Measurements from ENCODE around the gene PTCH1.

DNA sequence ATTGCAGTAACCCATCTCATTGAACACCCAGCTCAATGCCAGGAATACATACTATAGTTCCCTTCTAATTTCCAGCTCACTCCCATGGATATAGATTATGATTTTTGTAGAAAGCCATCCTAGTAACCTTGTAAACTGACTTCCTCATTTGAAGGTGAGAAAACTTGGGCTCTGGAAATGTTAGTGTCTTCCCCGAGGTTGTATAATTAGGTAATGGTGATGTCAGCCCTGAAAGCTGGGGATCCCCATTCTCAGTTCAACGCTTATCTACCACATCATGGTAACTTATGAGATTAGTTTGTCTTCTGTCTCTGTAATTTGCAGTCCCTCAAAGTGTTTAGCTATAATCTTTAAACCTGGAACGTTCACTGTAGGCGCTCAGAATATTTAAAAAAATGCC is 34.6 kb upstream of the PTCH1 start:
- TF ChIP-seq, protein P1, sequence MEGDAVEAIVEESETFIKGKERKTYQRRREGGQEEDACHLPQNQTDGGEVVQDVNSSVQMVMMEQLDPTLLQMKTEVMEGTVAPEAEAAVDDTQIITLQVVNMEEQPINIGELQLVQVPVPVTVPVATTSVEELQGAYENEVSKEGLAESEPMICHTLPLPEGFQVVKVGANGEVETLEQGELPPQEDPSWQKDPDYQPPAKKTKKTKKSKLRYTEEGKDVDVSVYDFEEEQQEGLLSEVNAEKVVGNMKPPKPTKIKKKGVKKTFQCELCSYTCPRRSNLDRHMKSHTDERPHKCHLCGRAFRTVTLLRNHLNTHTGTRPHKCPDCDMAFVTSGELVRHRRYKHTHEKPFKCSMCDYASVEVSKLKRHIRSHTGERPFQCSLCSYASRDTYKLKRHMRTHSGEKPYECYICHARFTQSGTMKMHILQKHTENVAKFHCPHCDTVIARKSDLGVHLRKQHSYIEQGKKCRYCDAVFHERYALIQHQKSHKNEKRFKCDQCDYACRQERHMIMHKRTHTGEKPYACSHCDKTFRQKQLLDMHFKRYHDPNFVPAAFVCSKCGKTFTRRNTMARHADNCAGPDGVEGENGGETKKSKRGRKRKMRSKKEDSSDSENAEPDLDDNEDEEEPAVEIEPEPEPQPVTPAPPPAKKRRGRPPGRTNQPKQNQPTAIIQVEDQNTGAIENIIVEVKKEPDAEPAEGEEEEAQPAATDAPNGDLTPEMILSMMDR (conservative IDR thresholded peaks at IDR 0.05 in 1 of 2, IDR thresholded peaks at IDR 0.05 in 1 of 2; ENCODE audit: low read depth in 1 of 2, low read length in 2 of 2): no peak
- TF ChIP-seq EZH2 (IDR thresholded peaks at IDR 0.05; ENCODE audit: low read length, missing control alignments): no peak

All from fibroblast of lung (primary cell).